HG03139 (cell line): ENCODE results near the gene PSAPL1.

Source experiments
- ATAC-seq: cut with Tn5 transposase; IDR thresholded peaks from one replicate; pipeline ENCODE4 v1.9.1; 2021; ENCODE audit not compliant: unreplicated experiment

Gene PSAPL1

GRCh38 chr4:7420661-7421040 is 14.1 kb downstream of the PSAPL1 start:
- no peak for ATAC-seq

- ATAC-seq, result no peak
Measured at GRCh38 chr4:7419961-7420660, 14.6 kb downstream of the PSAPL1 start.

GRCh38 chr4:7418131-7418943 is 16.4 kb downstream of the PSAPL1 start:
- ATAC-seq, result no peak

DNA sequence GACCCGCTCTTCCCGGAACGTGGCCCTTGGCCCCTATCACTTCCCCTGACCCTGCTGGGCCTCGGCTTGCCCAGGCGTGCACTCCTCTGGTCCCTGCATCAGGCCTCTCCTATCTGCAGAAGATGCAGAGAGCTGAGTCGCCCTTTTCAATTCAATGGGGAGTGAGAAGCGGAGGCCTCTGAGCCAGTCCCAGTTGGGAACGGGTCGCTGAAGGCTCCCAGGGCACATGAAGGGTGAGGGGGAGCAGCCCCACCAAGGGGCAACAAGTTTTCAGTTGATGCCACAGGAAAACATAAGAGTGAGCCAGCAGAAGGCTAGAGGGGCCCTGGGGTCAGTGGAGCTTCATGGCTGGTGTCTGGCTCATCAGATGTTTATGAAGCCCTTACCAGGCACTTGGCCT is 17.1 kb downstream of the PSAPL1 start:
- ATAC-seq, result no peak

DNA sequence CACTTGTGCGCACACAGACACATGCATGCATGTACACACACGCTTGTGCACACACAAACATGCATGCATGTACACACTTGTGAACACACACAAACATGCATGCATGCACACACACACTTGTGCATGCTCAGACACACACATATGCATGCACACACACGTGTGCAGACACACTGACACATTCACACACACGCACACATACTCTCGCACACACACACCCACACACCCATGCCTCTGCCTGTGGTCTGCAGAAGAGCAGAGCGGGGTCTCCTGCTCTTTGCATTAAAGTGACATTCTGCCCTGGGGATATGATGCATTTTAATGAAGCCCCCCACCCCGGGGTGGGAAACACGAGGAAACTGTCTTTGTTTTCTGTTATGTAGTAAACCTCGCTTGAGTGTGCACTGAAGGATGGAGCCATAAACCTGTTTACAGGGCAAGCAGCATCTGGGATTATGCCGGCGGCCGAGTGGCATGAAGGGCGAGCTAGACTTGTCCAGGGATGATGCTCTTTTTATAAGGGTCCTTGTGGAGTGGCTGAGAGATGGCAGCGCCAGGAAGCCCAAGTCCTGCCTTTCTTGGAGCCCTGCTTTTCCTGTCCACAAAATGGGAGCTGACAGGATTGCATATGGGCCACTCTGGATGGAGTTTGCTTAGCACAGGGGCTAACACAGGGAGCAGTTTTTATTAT is 17.8 kb downstream of the PSAPL1 start:
- ATAC-seq, result no peak

- no peak for ATAC-seq
Measured at GRCh38 chr4:7415927-7416686, 18.6 kb downstream of the PSAPL1 start.

- no peak for ATAC-seq
Measured at GRCh38 chr4:7414736-7415510, 19.8 kb downstream of the PSAPL1 start.

GRCh38 chr4:7414046-7414445 is 20.7 kb downstream of the PSAPL1 start:
- no peak for ATAC-seq

DNA sequence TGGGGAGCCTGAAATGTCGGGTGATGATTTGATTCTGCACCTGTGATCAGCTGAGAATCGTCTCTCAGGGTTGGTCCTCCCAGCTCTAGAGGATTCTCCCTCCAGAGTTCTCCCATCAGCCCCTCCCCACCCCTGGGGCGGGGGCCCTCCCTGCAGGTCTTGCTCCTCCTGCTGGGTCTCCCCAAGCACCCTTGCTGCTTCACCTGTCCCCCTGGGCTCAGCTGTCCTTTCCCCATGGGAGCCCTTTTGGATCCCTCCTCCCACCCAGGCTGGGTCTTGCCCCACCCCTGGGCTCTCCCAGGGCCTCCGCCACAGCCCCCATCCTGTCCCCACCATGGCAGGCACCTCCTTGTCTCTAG is 22.2 kb downstream of the PSAPL1 start:
- ATAC-seq, result no peak

DNA sequence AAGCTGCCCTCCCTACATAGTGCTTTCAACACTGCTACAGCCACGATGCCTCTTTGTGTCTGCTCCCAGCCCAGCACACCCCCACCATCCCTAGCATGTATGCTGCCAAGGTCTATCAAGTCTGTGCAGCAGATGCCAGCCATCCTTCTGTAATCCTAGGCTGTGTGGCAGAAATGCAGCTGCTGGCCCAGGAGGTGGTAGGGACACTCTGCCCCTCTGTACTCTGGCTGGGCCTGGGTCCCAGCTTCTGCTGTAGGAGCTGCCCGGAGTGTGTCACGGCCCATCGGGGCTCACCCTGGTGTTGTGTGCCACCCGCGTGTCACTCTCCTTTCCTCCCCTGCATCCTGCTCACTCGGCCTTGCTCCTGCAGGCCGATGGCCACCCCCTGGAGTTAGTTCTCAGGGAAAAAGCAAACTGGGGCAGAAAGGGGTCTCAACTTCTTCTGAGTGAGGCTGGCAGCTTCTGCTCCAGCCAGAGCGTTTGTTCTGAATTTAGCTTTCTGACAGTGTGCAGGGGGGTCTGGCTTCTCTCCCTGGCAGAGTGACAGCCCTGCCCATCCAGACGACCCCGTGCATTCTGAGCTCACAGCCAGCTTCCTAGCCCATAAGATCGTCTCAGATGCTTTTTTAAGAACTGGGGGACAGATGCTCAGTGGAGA is 22.7 kb downstream of the PSAPL1 start:
- no peak for ATAC-seq

DNA sequence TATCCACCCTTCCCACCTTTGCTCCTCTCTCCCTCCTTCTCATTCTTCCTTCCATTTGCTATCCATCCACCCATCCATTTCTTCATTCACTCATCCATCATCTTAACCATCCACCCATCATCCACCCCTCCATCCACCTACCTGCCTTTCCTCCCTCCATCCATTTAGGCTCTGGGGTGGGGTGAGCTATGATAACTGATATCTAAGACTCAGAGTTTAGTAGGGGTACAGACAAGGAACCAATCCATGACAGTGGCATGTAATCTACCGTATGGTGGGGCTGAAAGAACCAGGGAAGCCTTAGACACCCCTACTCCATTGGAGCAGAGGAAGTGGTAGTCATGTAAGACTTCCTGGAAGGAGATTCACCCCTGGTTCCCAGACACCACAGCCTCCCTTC is 23.2 kb downstream of the PSAPL1 start:
- no peak for ATAC-seq

DNA sequence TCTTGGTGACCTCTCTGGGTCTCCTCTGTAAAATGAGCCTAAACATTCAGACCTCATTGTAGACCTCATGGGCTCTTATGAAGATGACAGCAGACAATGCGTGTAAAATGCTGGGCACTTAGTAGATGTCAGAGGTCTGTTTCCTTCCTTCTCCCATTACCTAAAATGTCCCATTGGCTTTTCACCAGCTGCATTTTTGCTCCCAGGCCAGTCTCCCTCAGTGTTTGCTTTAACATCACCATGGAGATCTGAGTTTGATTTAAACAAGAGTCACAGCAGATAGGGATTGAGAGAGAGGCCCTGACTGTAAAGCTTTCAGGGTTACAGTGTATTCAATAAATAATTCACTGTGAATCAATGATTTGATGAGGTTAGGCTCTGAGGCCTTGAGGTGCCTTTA is 24.3 kb downstream of the PSAPL1 start:
- ATAC-seq, result no peak

DNA sequence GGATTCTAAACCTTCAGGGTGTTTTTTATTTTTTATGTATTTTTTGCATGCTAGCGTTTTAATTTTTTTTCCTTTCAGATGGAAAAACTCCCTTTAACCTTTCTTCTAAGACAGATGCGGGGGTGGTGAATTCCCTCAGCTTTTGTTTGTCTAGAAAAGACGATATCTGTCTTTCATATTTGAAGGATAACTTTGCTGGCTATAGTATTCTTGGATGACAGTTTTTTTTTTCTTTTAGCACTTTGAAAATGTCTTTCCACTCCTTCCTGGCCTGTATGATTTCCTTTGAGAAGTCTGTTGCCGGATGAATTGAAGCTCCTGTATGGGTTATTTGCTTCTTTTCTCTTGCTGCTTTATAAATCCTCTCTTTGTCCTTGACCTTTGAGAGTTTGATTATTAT is 26.6 kb downstream of the PSAPL1 start:
- no peak for ATAC-seq

DNA sequence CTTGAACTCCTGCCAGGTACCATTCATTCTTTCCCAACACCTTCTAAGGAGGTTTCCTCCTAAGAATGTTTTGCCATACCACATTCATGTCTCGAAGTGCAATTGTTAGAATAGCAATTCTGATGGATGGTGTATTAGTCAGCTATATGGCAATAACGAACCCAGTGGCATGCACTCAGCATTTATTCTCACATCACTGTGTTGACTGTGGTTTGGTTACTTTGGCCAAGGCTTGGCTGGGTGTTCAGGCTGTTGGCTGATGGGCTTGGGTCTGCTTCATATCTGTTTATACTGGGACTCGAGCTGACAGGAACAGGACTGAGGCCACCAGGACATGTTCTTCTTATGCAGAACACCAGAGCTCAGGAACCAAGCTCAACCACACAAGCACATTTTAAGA is 31.7 kb downstream of the PSAPL1 start:
- ATAC-seq, result no peak

GRCh38 chr4:7402526-7402925 is 32.2 kb downstream of the PSAPL1 start:
- no peak for ATAC-seq

DNA sequence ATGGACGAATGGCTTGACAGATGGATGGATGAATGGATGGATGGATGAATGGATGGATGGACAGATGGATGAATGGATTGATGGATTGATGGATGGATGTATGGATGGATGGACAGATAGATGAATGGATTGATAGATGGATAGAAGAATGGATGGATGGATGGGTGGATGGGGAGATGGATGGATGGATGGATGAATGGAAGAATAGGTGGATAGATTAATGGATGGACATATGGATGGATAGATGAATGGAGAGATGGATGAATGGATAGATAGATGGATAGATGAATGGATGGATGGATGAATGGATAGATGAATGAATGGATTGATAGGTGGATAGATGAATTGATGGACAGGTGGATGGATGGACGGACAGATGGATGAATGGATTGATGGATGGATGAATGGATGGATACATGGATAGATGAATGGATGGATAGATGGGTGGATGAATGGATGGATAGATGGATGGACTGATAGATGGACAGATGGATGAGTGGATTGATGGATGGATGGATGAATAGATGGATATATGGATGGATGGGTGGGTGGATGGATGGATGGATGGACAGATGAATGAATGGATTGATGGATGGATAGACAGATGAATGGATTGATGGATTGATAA is 33.9 kb downstream of the PSAPL1 start:
- ATAC-seq, result no peak

- no peak for ATAC-seq
Measured at GRCh38 chr4:7399440-7400234, 35.1 kb downstream of the PSAPL1 start.

DNA sequence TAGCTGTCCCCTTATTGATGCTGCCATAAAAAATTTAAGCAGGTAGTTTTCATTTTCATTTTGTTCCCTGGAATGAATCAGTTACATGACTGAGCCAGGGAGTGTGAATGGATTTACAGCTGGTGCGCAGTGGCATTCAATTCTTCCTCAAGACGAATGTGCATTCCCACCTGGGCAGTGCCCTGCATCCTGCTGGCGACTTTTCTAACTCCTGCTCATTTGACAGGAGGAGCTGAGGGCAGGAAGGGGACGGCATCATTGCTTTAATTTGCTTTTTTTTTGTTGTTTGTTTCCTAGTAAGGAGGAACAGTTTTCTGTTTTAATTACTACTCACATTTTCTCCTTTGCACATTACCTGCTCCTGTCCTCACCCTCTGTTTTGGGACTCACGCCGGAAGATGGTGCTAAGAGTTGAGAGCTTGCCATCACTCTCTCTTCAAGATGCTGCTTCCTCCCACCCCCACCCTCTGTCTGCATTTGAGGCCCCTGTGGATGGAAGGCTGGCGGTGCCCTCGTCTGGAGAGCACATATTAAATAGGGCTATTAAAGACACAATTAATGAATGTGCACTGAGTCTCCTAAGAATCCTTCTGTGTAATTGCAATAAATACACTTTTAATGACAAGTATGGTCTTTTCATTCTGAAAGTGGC is 35.8 kb downstream of the PSAPL1 start:
- ATAC-seq, result no peak

DNA sequence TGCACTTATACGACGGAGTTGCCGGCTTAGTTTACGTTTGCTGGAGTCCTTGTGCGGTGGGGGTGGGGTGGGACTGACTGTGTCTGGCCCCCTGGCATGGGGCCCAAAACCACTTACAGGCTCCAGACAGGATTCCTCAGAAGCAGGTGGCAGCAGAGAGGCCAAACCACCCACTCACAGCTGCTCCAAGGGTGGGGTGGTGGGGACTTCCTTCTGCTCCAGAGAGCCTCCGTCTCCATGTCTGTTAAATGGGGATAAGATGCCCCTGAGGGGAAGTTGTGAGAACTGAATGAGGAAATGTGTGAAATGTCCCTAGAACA is 36.7 kb downstream of the PSAPL1 start:
- no peak for ATAC-seq
